GM18858 (cell line): ENCODE measurements around the gene MOV10L1.
"Not testable (repeated sequence)": the region's sequence is repeated elsewhere in the genome, so short reads cannot be mapped to it uniquely, and the experiment has no call there.

Experiments
- ATAC-seq: cut with Tn5 transposase; IDR thresholded peaks from one replicate; pipeline ENCODE4 v1.9.1; 2021; ENCODE audit not compliant: unreplicated experiment

The MOV10L1 gene

DNA sequence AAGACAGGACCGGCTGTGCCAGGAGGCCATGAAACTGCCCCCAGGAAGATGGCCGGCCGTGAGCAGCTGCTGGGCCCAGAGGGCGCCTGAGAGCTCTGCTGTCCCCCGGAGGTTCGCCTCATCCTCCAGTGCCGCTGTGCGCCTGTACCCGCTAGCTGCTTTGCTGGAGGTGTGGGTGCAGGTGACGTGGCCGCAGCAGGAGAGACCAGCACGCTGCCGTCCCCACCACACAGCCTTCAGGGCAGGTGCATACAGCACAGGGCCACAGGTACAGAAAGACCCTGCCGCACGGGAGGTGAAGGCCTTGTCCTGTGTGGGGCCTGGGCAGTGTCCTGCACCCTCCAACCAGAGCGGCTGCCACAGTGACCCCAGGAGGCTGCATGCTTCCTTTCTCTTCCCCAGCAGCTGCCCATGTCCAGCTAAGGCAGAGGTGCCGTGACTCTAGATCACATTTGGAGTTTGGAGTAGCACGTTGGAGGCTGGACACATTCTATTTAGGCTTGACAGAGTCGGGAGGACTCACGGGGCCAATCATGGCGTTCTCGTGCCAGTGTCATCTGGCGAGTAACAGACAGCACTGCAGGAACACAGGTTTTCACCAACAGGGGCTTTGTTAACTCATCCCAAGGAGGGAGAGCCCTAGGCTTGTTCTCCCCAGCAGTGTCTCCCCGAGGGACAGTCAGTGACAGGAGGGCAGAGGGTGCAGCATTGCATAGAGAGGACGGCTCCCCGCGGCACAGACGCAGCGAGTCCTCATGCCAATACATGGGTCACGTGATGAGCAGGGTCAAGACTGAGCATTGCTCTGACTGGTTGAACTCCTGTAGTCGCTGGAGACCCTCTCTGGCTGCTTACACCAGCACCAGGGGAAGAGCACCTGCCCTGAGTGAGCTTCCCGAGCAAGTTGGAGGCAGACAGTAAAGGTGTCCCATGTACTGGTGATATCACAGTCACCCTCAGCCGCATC, 62.0 kb downstream of the MOV10L1 start:
- no peak for ATAC-seq

DNA sequence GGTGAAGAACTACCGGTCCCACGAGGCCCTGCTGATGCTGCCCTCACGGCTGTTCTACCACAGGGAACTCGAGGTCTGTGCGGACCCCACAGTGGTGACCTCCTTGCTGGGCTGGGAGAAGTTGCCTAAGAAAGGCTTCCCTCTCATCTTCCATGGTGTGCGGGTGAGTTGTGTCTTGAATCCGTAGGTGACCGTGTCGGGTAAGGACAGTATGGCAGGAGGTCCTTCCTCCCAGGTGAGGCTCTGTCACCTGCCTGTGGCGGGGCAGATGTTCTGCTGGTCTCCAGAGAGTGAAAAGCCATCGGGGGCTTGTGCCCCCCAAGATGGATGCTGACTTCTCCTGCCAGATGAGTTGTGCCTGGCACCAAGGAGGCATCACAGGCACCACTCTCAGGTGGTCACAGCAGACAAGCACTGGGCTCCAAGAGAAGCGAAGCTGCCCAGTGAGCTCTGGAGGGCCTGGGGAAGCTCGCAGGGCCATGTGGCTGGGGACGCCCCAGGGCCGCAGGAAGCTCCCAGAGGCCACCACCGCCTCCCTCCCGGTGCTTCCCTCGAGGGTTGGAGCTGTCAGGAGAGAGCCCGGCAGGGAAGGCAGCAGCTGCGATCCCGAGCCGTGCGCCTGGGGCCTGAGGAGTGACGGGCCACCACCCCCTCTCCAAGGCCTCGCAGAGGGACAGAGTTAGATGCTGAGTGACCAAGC, 63.4 kb downstream of the MOV10L1 start:
- no peak for ATAC-seq

DNA sequence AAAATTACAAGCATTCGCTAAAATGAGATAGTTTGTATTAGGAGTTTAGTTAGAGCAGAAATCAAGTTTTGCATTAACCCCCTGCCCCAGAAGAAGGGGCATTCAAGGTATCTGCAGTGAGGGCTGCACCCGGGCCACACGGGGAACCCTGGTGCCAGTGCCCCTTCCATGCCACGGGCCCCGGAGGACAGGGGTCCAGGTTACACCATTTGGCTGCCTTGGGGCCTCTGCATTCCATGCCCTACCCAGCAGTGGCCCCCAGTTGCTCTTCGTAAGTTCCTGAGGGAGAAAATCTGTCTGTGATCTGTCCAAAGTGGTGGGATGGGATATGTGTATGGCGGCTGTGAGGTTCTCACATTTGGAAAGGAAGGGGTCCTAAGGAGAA, 63.9 kb downstream of the MOV10L1 start:
- ATAC-seq, result no peak

DNA sequence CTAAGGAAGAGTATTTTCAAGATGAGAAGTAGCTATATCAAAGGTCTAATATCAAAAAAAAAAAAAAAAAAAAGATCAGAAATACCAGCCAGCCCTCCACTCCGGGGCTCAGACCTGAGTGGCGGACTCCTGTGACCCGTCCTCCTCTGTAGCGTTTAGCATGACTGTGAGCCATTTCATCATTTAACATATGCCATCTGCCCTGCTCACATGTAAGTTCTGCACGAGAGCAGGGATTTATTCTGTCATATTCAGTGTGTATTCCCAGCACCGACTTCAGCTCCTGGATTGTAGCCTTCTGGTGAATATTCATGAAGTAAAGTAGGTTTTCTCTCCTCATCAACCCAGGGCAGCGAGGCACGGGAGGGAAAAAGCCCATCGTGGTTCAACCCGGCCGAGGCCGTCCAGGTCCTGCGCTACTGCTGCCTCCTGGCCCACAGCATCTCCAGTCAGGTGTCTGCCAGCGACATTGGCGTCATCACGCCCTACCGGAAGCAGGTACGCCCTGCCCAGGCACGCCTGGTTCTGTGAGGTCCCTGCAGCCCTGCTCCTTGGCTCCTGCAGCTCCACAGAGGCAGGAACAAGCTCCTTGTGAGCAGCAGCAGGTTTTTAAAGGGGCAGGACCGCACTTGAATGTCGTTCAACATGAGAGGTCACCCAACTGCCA, 68.0 kb downstream of the MOV10L1 start:
- ATAC-seq, result no peak

DNA sequence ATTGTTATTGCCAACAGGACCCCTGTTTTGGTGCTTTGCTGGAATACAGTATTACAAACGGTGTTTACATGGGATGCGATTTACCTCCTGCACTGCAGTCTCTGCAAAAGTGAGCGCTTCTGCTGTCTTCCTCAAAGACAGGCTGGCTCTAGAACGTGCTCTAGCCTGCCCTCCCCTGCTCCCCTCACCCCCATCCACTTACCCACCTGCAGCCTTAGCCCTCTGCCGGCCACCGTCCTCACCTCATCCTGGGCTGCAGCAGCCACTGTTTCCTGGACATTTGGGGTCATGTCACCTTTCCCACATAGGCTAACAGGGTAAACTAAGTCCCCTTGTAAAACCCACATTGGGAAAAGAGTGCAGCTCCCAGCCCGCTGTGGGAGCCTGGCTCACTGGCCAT, 71.1 kb downstream of the MOV10L1 start:
- ATAC-seq, result no peak

DNA sequence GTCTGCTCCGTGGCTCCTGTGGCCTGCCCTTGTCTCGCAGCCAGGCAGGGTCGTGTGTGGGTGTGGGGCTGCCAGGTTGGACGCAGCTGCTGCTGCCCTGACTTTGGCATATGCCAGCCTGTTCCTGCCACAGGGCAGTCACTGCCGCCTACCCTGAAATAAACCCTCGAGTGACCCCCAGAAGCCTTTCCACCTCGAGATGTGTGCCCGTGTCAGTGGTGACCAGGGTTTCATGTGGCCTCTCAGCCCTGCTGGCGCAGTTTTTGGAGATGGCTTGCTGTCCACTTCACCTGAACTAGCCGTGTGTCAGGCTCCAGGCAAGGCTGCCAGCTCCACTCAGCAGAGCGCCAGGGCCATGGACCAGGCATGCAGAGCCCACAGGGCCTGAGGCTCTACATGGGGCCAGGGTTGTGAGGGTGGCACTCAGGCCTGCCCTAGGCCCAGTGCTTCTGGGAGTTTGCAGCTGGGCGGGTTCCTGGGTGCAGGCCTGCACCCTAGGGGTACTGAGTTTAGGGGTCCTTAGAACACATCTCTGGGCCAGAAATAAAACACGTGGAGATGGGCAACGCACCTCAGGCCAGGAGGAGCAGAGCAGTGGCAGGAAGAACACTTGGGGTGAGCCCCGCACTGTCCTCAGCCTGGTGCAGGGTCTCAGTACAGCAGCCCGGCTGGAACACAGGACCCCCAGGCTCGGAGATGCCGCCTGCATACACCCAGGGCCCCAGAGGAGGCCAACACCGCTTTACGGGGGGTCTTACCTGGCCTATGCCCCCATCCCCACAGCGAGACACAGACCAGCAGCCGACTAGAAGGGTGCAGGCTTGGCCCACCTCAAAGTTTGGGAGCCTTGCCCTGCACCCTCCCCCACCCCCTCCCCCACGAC, 71.9 kb downstream of the MOV10L1 start:
- ATAC-seq, result no peak

DNA sequence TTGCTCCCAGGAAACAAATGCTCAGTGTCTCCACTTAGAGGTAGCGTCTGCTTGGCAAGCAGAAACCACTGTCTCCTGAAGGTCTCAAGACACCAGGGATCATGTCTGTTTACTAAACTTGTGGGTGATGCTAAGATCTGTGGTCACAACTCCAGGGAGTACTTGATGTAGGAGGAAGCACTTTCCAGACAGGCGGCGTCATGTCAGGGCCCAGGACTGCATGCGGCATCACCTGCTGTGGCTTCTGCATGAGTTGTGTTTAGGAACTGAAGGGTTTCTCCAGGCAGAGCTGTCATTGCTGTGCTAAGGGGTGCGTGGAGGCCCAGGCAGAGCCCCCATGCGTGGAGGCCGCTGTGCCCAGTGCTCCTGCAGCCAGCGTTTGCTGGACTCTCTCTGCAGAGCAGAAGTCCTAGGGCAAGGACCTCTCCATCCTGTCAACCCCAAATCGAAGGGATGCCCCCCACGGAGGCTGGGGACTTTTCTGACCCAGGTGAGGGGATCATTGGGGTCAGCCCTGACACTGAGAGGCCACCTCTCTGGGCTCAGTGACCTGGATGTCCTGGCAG, 72.7 kb downstream of the MOV10L1 start:
- ATAC-seq, result no peak

DNA sequence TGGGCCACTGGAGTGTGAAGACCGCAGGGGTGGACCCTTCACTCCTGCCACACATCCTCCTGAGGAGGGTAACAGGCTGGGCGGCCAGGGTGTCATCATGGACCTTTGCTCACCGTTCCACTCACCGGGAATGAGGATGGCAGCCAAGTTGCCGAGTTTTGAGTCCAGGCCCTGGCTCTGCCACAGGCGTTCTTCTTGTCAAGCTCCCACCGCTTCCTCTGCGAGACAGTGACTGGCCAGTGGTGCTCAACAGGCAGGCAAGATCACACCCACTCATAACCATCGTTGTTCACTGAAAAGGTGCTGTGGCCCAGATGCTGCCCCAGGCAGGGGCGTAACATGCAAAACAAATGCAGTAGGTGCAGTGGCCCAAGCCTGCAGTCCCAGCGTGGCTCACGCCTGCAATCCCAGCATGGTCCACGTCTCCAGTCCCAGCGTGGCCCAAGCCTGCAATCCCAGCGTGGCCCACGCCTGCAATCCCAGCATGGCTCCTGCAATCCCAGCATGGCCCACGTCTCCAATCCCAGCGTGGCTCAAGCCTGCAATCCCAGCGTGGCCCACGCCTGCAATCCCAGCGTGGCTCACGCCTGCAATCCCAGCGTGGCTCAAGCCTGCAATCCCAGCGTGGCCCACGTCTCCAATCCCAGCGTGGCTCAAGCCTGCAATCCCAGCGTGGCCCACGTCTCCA, 75.8 kb downstream of the MOV10L1 start:
- no peak for ATAC-seq

DNA sequence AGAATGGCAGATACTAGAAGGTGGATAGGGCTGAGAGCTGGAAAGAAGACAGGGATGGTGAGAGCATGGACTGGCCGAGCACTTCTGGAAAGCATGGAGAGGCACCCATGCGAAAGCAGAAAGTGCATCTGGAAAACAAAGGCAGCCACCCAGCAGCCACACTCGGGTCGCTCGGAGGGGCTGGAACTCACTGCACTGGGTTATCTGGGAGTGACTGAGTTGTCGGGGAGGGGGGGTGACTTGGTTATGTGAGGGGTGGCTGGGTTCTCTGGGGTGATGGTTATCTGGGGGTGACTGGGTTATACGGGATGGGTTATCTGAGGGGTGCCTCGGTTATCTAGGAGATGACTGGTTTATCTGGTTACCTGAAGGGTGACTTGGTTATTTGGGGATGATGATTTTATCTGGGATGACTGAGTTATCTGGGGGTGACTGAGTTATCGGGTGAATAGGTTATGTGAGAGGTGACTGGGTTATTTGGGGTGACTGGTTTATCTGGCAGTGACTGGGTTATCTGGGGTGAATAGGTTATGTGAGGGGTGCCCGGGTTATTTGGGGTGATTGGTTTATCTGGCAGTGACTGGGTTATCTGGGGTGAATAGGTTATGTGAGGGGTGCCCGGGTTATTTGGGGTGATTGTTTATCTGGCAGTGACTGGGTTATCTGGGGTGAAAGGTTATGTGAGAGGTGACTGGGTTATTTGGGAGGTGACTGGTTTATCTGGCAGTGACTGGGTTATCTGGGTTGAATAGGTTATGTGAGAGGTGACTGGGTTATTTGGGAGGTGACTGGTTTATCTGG, 78.1 kb downstream of the MOV10L1 start:
- no peak for ATAC-seq

DNA sequence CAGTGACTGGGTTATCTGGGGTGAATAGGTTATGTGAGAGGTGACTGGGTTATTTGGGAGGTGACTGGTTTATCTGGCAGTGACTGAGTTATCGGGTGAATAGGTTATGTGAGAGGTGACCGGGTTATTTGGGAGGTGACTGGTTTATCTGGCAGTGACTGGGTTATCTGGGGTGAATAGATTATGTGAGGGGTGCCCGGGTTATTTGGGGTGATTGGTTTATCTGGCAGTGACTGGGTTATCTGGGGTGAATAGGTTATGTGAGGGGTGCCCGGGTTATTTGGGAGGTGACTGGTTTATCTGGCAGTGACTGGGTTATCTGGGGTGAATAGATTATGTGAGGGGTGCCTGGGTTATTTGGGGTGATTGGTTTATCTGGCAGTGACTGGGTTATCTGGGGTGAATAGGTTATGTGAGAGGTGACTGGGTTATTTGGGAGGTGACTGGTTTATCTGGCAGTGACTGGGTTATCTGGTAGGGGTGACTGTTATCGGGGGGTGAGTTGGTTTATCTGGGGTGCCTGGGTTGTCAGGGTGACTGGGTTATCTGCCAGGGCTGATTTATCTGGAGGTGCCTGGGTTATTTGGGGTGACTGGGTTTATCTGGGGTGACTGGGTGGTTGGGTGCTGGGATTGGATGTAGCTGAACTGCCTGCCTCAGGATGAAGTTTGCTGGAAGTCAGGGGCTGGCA, 78.8 kb downstream of the MOV10L1 start:
- ATAC-seq, result not testable (repeated sequence)

DNA sequence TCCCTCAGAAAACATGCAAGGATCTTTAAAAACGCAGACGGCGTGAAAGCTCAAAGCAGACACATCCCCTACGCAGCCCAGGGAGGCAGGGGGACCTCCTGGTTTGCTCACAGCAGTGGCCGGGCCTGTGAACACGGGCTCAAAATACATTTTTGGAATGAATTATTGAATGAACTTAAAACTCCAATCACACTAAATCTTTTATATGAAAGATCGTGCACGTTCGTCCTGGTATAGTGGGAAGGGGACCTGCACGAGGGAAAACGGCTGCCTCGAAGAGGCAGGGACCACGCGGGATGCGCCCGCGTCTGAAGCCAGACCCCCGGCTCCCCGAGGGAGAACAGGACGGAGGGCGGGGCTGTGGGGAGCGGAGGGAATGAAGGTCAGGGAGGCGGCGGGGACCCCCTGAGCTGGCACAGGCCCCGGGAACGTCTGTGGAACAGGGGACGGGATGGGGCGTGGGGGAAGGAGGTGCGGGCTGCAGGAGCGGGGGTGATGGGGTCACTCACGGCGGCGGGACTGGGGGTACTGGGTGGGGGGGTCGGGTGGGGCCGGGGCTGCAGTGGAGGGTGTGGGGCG, 79.5 kb downstream of the MOV10L1 start:
- ATAC-seq, result no peak

DNA sequence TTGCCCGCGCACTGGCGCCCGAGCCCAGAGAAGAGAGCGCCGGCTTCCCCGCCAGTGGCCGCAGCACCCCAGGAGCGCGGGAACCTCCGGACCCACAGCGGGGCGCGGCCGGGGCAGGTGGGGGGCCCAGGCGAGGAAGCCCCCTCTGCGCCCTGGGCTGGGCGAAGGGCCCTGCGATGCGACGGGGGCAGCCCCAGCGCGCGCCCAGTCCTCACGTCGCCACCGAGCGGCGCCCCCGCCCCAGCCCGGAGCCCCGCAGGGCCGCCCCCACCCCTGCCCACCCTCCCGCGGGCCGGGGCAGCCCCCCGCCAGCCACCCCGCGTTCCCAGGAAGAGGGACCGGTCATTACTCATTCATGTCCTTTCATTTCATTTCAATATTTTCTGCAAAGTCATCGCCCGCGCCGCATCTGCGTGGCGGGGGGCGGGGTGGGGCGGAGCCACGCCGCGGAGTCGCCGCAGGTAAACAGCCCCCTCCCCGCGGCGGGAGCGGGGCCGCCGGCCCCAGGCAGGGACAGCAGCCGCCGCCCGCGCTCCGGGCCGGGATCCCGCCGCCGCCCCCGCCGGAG, 80.1 kb downstream of the MOV10L1 start:
- no peak for ATAC-seq

DNA sequence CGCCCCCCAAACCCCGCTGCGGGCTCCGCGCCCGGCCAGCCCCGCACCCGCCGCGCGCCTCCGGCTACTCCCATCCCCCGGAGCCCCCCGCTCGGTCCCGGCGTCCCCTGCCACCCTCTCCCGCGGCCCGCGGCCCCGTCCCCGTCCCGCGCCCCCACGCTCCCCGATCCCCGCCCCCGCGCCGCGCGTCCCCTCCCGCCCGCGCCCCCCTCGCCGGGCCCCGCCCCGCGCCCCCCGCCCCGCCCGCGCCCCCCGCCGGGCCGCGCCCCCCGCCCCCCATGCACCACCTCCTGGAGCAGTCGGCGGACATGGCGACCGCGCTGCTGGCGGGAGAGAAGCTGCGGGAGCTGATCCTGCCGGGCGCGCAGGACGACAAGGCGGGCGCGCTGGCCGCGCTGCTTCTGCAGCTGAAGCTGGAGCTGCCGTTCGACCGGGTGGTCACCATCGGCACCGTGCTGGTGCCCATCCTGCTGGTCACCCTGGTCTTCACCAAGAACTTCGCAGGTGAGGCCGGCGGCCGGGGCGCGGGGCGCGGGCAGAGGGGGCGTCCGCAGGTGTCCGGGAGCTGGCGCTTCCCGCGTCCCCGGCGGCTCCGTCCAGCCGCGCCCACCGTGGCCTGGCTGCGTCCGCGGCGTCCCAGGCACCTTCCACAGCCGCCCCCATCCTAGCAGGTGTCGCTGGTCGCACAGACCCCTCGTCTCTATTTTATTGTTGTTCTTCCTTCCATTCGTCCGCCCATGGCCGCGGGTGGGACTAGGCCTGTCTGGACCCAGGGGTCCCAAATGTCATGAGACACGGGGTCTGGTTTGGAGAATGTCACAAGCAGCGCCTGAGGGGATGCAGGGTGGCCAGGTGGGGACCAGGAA, 80.9 kb downstream of the MOV10L1 start, which contains the start of gene PANX2:
Gene PANX2, plus strand, starts transcription at position 279 of the 866 bp plus-strand sequence. Its CDS starts 0 bp downstream, at position 279.
- ATAC-seq, result no peak

DNA sequence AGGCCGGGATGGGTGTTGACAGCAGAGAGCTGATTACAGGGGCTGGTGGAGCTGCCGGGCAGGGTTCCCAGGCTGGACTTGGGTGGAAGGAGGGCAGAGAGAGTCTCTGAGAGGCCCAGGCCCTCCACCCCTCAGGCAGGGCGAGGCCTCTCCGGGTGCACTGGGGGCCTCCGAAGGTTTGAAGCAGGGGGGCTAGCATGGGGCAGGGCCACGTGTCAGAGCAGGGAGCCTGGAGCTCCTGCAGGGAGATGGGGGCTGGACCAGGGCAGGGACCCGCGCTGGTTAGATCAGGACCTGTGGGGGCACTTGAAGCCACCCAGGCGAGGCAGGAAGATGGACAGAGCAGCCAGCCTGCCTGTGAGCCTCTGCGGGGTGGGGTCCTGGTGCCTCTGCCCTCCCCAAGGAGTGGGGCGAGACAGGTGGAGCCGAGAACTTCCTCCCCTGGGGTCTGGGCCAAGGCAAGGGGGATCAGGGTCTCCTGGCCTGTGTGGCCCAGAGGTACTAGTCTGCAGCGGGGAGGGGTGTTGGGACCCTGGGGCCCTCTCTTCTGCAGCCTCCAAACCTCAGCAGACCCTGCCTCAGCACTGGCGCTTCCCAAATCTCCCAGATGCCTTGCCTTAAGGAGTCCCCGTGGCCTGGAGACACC, 81.6 kb downstream of the MOV10L1 start:
- ATAC-seq, result no peak

DNA sequence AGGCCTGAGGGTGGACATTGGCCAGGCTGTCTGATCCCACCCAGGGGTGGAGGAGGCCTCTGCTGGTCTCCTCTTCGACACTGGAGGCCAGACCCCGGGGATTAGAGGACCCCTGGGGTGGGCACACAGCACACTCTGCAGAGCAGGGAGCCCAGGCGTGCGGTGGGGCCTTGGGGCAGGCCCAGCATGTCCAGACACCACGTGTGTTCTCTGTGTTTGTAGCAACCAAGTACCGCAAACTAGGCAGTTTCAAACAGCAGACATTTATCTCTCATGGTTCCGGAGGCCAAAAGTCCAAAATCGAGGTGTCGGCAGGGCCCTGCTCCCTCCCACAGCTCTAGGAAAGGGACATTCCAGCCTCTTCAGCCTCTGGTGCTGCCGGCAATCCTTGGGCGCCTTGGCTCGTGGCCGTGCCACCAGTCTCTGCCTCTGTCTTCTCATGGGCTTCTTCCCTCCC, 82.2 kb downstream of the MOV10L1 start:
- no peak for ATAC-seq
